Superior temporal gyrus (tissue), 1 donor: ENCODE measurements around the gene SERTM1.

Source experiments
- DNase-seq: peaks from one replicate; pipeline ENCODE4 v3.0.0-alpha.2; 2016; ENCODE audit errors: extremely low spot score

SERTM1 gene

DNA sequence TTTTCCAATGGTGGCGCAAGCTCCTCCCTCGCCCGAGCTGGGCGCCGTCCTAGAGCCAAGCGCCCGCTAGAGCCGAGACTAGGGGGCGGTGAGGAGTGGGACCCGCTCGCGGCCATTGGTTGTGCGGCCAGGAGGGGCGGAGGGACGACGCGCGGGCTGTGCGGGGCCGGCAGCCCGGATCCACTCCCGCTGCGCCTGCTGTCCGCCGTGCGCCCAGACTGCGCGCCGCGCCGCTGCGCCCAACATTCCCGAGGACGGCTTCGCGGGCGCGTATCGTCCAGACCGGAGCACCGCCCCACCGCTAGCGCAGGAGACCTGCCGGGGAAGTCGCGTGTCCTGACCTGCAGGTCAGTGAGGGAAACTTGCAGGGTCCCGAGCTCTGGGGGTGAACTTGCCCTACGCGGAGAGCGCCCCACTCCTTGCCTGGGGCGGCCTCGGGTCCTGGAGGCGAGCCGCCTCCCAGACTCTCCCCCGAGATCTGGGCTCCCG is at the start of gene SERTM1:
Gene SERTM1, plus strand, starts transcription at position 183 of the 489 bp plus-strand sequence. CDS start 21,059 bp downstream, outside the sequence.
- no peak for DNase-seq

DNA sequence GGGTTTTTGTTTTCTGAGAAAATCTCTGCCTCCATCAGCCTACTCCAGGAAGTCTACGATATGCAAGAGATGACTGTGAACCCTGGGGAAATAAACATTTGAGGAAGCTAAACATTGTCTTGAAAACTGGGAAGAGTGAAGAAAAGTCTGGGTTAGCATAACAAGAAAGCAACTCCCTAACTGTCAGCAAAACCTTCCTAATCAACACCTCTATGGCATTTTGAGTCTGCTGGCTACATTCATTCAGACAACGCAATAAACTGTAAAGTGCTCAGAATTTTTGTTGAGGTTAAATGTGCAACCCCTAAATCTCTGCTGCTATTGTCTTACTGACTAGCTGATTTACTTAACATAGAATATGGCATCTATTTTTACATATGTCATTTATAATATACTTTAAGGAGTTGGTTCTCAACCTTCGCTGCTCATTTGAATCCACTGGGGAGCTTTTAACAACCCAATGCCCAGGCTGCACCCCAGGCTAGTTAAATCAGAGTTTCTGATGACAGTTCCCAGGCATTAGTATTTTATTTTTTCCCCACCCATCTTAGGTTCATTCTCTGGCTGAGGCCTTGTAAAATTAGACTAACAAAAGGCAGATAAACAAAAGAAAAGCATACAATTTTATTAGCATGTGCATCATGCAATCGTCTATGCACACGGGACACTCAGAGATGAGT is 45.3 kb upstream of the SERTM1 start:
- DNase-seq: no peak

- DNase-seq: no peak
Observed at GRCh38 chr13:36629057-36629385, 44.8 kb upstream of the SERTM1 start.

DNA sequence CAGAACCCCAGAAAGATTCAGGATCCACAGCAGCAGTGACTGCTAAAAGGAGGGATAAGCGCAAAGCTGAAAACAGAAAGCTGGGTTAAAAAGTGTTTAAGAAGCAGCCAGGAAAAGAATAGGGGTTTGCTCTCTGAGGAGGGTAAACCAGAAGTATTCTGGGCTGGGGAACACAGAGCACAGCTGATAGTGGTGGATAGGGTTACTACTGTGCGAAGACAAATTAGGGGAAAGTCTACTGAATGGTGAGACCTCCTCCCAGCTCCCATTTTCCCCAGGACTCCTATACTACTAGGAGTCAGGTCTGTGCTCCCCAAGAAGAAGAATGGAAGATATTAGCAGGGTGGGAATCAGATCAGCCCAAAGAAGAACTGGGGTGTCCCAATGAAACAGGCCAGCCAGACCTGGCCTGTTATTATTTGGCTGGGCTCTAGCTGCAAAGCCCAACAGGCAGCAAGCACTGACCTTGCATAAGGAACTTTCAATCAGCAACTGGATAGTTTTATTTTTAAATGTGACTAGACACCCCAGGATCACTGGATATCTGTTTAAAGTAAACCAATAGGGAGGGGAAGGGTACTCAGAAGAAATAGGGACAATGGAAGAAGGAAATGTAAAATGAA is 43.5 kb upstream of the SERTM1 start:
- DNase-seq: no peak

GRCh38 chr13:36639610-36640009 is 34.2 kb upstream of the SERTM1 start:
- no peak for DNase-seq

- no peak for DNase-seq
Observed at GRCh38 chr13:36650611-36651010, 23.2 kb upstream of the SERTM1 start.

- DNase-seq: no peak
Observed at GRCh38 chr13:36665630-36666029, 8.2 kb upstream of the SERTM1 start.

- DNase-seq: no peak
Observed at GRCh38 chr13:36666477-36667229, 7.2 kb upstream of the SERTM1 start.

- no peak for DNase-seq
Observed at GRCh38 chr13:36668316-36668715, 5.5 kb upstream of the SERTM1 start.

DNA sequence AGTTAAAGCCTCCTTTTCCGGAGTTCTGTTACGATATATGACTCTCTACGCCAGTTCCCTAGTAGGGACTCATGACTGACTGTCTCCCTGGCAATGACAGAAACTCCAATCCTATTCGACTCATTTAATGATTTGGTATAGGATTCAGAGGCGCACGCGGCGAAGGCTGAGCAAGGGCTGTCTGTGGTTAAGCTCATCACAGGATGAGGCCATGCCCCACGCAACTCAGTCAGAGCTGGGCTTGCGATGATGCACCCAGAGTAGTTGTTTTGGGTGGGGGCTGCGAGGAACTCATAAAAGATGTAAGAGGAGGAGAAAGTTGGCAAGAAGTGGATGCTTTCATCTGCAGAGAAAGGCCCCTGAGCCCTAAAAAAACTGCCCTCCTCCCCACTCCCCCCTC is 468 bp upstream of the SERTM1 start:
- no peak for DNase-seq

DNA sequence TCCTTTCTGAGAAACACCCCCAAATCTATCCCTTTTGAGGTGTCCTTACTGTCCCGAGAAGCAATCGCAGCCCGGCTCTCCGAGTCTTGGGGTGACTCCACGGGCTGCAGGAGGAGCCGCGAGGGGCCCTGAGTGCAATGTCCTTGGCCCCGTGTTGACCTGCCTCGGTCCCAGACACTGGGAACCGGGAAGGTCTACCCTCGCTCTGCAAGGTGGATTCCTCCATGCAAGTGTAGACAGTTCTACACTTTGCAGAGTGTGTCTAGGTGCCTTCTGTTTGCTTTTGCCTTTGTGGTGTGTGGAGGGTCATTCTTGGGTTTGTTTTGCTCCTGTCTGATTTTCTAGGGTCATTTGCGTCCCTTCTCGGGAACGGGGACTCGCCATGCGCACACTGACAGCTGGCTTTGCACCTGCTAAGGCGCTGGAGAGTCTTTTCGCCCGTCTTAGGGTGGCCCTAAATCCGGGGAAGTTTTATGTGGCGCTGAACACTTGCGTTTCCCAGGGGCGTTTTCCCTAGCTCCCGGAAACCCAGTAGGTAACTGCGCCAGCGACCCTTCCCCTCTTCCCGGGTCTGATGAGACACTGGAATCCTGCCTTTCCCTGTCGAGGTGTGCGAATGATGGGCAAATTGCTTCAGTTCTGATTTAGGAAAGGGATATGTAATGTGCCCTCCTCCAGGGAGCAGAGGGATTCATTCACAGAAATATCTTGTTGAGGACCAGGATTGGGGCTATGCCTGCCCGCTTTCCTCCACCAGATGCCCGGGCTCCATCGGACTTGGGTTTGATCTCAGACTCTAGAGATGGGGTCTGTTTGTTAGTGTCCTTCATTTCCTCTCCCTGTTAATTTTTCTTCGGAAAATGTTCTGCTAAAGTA is 755 bp downstream of the SERTM1 start:
- no peak for DNase-seq

DNA sequence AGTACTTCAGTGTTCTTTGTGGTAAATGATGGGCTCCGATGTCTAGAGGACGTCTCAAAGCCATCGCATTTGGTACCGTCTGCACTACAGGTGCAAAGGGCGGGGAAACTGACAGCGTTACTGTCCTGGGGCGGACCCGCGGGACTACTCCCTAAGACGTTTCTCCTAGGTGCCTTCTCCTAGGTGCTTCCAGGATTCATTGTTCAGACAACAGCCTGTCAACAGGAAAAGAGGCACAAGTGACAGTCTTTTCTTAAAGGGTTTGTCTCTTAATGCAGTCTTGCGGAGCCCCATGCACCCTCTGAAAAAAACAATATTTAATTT is 1.4 kb downstream of the SERTM1 start:
- DNase-seq: no peak

DNA sequence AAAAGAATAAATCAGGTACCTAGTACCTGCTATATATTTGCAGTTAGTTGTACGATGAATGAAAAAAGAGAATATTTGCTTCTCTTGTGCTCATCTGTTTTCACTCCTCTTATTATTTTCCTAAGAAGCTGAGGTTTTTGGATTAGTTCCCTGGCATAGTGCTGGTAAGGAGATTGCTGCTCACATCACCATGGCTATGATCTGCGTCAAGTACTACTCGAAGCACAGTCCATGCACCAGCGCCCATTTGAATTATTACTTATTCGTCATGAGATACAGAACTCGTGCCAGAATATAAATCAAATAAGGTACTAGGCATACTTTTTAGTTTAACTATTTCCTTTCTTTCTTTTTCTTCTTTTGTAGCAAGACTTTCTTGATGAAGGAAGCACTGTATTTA is 7.1 kb downstream of the SERTM1 start:
- DNase-seq: no peak

DNA sequence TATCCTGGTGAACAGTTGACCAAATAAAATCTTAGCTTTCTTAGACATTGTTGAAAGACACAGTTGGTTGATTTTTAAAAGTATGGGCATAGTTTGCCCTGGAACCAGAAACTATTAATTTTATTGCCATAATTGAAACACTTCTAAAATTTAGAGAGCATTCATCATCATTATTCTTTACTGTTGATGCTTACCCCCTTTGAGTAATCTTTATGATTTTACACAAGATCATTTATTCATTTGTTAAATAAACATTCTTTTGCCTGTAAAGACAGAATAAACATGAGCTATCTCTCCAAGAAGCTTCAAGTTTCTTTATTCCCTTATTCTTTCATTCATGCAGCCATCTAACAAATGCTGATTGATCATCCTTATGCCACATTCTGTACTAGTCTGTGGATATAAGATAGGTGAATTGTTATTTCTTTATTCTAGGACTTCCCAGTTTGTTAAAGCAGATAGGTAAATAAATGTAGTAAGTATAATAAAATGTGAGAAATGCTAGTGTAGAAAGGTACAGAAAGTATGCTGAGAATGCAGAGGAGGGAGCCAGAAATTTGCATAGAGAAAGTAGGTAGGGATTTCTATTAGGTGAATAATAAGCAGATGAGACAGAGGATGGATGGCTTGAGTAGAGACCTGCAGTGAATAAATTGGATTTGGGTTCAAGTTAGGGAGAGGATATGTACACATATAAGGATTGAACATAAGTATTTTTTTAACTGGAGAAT is 8.2 kb downstream of the SERTM1 start:
- DNase-seq: no peak

- no peak for DNase-seq
Observed at GRCh38 chr13:36683701-36684100, 9.9 kb downstream of the SERTM1 start.

- DNase-seq: no peak
Observed at GRCh38 chr13:36685927-36686326, 12.1 kb downstream of the SERTM1 start.

DNA sequence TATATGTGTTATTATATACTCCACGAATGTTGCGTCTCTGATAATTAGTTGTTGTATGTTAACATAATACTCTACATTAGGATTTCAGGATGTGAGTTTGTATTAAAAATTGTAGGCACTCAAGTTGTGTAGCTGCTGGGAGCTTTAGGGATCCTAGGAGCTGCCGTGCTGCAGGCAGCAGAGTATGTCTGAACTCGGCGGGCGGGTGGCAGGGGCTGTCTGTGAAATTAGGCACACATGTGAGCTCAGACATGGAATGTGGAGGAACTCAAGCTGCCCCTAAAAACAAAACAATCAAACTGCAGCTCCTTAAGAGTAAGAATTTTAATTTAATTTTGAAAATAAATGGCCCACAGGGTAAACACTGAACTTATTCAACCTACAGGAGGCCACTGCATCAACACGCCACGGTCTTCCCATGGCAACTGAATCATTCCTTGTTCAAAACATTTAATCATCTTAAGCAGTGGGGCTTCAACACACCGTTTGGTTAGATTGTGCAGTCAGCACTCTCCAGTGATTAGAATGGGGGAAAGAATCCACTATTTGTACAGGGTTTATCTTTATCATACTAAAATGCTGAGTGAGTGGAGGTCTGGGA is 22.7 kb downstream of the SERTM1 start:
- no peak for DNase-seq

DNA sequence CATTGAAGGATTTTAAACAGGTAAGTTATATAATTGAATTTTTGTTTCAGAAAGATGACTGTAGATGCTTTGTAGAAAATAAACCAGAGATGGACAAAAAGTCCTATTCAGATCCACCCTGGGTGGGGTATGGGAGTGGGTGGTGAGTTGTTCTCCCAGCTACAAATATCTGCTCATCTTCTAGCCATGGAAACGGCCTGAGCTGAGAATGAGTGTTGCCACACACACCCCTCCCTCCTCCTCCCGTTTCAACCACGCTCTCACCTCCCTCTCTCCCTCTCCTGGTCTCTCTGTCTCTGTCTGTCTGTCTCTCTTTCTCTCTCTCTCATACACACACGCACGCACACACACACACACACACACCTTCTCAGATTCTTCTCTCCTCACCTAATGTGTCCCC is 26.4 kb downstream of the SERTM1 start:
- DNase-seq: no peak

DNA sequence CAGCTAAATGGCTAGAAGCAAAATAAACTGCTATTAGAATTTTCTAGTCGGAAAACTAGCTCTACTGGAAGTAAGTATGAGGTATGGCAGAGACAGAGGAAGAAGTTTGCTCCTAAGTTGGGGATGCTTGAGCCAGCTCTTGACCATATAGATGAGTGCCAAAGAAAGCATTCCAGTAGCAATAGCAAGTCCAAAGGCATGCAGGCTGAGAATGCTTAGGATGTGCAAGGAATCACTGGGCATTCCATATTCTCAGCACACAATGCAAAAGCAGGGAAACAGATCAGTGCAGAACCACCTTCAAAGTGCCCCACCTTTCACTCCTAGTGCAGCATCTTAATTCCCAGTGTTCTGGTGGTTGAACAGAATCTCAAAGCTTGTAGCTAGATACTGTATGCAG is 32.9 kb downstream of the SERTM1 start:
- DNase-seq: no peak

GRCh38 chr13:36709136-36709890 is 35.5 kb downstream of the SERTM1 start:
- no peak for DNase-seq
